Lower leg skin (tissue), 3 donors: ENCODE data around the gene PIGQ.

Source experiments
- CTCF ChIP-seq, 3 donors: fragments of 450-650 bp; IDR thresholded peaks; one replicate each; pipeline ENCODE4 v1.5.1; 2016; ENCODE audit warnings: antibody characterized with exemption in 3 of 3, mild to moderate bottlenecking in 3 of 3, moderate library complexity in 2 of 3
- POLR2A ChIP-seq, 2 donors: fragments of 450-650 bp; IDR thresholded peaks; one replicate each; pipeline ENCODE4 v1.6.1; 2016 to 2017; ENCODE audit warnings: antibody characterized with exemption in 2 of 2, mild to moderate bottlenecking in 1 of 2, moderate library complexity in 1 of 2

DNA sequence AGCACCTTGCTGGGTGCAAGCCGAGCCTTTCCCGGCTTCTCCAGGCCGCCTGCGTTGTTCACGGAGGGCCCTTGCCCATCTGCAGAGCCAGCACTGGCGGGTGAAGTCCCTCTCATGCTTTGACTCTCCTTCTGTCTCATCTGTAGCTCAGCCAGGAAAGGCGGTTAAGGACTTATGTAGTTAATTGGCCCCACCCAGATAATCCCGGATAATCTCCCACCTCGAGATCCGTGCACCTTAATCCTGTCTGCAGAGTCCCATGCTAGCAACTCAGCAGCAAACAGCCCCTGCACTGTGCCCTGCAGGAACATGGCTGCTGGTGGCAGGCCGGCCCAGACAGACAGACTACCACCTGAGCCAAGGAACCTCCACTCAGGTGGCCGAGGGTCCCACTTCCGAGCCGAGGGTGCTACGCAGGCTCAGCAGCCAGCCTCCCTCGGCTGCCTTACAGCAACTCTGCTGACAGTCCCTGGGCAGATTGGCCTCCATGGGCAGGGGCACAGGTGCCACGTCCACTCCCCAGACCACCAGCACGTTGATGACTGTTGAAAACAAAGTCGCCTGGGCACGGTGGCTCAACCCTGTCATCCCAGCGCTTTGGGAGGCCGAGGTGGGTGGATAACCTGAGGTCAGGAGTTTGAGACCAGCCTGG lies 37.0 kb downstream of the PIGQ start:
- TF ChIP-seq POLR2A (IDR thresholded peaks at IDR 0.05) (no peak), CTCF (IDR thresholded peaks at IDR 0.05) (no peak)
